HG03159 (cell line): ENCODE measurements around the gene KCNH1.

Source experiments
- ATAC-seq: cut with Tn5 transposase; IDR thresholded peaks from one replicate; pipeline ENCODE4 v1.9.1; 2021; ENCODE audit warnings: mild to moderate bottlenecking, moderate library complexity; ENCODE audit not compliant: unreplicated experiment

The KCNH1 gene

DNA sequence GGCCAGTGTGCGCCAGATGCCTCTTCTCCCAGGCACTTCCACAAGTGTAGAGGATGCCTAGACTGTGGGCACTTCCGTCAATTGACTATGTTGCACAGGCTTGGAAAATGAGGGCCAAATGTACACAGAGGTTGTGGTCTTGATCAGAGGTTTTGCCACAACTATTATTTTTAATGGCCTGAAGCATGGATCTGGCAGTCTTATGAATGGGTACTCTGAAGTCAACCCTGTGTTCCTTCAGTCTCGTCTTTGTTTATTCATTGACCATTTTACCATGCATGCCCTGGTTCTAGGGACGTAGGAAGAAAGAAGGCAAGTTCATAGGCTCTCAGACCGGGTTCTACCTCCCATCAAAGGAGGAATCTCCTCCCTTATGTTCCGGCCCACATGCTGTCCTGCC lies 476.1 kb downstream of the KCNH1 start:
- no peak for ATAC-seq

DNA sequence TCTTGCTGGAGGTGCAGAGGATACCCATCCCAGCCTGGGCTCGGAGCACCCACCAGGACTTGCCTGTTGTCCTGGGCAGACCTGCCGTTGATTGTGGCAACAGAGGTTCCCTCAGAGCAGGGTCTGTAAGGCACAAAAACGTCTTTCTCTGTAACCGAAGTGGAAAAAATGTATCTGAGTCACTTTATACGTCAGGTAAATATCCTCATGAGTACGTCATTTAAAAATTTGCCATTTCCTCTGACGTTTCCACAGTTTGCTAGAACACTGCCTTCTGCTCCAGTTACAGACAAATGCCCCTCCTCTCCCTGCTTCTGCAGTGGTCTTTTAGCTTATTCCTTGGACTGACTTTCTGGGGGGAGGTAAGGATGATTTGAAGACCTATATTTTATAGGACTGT lies 478.4 kb downstream of the KCNH1 start:
- no peak for ATAC-seq

DNA sequence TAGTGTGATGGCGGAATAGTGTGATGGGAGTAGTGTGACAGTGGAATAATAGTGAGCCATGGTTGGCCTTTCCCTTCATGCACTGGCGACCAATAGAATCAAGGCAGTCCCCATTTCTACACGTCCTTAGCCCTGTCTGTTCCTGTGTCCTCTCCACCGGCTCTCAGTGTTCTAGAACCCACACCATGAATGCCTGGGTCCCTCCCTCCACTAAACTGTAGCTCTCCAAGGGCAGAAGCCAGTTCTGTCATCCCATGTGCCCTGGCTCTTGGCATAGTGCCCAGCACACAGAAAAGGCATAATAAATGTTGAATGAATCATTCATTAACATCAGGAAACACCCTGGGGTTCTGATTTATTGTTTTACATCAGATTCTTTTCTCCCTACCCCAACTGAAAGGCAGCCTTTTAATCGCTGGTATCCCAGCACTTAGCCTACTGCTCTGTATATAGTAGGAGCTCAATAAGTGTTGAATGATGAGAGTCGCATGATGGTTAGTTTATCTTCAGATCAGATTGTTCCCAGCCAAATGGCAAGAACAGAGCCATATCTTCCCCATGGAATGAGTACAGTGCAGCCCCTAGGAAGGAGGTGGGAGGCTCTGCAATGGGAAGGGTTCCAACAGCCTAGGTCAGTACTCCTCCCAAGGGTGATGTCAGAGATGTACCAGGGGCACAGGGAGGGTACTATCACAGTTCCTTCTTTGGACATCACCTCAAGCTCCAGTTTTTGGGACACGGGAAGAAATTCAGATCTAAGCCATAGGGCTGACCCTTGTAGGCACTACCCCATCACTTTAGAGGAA lies 479.6 kb downstream of the KCNH1 start:
- ATAC-seq = no peak

DNA sequence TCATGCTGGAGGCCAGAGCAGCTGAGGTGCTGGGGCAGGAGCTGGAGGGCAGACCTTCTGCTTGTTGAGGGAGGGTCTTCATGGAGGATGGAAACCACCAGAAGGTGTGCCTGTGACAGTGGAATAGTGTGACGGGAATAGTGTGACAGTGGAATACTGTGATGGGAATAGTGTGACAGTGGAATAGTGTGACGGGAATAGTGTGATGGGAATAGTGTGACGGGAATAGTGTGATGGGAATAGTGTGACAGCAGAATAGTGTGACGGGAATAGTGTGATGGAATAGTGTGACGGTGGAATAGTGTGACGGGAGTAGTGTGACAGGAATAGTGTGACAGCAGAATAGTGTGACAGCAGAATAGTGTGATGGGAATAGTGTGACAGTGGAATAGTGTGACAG lies 480.2 kb downstream of the KCNH1 start:
- no peak for ATAC-seq

DNA sequence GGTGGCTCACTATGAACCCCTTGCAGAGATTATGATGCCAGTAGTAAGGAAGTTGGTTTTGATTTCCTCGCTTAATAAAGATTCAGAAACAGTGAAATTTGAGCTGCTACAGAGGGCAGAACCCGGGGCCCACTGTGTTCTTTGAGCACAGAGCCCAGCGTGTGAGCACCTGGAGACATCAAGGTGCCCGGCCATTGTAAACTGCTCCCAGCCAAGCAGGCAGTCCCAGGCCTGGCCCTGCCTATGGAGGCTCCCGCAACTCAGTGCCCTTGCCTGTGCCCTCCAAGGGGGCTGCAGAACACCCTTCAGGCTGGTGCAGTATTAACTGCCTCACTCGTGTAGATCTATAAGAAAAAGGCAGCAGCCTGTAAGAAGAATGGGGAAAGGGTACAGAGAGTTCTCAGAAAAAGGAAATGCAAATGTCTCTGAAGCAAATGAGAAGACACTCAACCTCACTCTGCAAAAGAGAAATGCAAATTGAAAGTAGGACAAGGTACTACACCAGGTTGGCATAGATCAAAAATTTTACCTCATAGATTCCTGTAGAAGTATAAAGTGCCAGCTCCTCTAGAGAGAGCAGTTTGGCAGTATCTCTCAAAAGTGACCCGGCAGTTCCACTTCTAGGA lies 481.5 kb downstream of the KCNH1 start:
- no peak for ATAC-seq

DNA sequence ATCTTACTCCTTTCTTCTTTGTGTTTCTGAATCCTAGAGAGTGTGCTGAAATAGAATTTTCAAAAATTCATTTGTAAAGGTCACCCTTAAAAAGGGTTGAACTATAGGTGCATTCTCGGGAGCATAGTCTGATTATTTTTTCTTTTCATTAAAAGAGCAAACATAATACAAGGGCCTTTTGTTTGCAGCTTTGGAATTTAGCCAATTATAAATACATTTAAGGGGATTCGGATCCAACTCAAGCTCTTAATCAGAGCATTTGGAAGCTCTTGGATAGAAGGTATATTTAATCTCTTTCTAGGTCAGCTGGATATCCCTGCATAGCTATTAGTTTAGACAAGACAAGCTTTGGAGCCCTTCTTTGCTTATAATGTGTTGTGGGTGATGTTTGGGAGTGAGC lies 483.5 kb downstream of the KCNH1 start:
- ATAC-seq = no peak

DNA sequence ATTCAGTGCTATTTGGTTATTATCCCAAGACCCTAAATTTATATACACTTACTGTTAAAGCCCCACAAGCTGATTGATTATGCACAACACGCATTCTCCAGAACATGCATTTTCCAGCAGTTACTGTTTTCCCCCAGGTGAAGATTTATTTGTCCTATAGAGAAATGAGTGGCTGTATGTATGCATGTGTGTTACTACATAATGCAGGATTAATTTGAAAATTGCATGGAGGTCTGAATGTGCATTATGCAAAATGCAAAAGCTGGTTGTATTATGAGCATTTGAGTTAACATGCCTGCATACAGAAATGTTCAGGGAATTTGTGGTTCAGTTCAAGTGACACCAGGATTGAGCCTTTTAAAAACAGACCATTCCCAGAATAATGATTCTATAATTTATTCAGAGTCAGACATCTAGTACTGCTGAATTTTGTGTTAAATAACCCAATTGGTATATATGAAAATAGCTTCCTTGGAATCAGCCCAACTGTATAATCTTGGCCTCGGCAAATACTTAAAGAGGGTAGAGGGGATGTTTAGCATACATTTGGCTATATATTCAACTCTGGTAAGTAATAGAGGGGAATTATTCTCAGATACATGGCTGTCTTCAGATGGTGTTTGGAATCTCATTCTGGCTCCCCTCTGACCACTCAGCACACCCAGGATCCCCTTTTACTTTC lies 485.2 kb downstream of the KCNH1 start:
- ATAC-seq = no peak

DNA sequence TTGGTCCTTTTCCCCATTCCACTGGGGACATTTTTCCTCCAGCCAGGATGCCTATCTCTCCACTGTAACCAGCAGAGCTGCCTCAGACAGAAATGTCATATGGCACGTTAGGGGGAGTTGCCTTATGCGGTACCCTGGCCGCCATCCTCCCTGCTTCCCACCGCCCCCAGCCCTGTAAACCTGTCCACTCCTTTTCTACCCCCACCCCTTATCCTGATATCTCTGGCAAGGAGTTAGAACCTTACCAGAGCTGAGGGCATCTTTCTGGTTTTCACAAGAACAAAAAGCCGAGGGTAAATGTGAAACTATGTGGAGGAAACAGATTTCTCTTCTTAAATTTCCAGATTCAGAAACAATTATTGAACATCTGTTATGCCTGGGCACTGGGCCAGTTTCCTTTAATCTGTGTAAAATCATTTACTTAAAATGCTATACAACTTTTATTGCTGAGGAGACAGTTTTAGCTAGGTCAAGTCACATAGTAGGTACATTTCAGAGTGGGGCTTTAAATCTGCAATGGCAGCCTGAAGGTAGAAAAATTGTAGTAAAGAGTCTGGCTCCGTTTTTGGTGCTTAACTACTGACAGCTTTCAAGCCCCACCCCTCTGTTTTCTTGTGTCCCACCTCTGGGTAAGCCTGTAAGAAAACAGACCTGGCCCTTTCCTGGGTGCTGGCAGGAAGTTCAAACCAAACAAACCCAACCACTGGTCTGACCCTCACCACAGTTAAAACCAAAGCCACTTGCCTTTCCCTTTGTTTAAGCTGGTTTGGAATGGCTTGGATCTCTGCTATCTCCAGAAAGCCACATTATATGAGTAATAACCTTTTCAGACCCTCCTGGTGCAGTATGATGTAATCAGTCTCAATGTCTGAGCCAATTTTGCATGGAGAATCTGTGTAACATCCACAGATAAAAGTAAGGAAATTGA lies 486.3 kb downstream of the KCNH1 start:
- ATAC-seq = no peak

DNA sequence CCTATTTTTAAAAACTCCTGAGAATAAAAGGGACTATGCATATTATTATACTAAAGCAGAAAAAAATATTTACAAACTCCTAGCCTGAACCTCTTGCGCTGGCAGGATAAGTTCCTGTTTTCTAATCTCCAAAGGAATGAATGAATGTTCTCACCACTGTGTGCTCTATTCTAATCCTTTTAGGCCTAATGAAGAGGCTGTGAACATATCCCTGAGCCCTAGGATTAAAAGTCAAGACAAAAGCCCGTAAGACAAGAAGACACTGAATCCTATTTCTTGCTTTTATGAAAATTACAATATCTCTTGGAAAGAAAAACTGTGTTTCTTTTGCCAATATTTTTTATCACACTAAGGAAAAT lies 487.7 kb downstream of the KCNH1 start:
- ATAC-seq = no peak

DNA sequence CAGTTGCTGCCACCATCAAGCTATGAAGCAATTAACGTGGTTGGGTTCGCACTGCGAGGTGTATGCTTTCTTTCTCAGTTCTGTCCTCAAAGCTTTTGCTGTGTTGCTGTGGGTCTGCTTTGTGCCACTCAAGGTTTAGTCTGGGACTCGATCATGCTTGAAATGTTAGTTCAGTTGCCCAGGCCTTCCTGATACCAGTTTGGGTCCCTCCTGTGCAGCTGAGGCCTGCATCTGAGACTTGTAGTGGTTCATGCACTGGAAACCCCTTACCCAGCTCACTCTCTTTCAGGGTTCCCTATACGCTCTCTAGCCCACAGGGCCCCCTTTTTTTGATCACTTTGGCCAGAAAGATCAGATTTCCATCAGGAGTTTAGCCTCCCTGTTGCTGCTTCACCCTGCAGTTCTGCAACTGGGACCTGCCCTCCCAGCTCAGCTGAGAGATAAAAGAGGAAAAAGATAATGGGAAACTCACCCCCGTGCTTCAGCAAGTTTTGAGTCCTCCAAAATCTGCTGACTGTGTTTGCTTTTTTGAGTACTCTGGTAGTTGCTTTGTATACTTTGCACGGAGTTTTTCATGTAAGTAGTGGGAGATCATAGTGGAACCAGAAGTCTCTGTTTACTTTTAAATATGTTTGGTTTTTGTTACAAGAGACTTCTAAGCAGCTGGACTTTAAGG lies 488.2 kb downstream of the KCNH1 start:
- ATAC-seq = no peak

DNA sequence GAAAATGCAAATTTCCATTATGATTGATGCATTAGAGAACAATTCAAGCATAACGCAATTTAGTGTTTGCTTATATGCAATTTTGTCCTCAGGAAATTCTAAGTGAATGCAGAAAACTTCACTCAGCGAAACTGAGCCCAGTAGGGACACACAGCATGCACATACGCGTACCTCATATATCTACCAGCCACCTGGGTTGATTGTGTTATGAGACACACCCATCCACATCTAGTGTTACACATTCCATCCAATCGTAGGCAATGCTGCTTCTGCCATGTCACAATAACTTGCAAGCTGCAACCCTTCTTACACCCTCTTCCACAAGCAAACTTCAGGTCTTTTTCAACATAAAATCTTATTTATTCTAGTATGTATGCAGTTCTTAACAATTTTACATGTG lies 492.4 kb downstream of the KCNH1 start:
- ATAC-seq = no peak

DNA sequence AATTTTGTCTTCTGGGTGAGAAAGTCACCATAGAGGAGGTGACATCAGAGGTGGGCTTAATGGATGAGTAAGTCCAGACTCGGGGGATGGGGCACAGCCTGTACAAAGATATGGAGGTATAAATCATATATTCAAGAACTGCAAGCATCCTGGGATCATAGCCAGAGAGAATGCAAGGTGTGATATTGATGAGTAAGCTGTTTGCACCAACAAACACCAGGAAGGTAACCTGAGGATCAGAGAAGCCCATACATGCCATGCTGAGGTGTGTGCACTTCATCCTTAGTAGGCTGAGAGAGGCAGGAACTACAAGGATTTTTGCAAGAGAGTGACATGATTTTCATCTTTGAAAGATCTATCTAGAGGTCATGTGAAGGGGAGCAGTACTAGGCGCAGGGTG lies 498.8 kb downstream of the KCNH1 start:
- ATAC-seq = no peak

DNA sequence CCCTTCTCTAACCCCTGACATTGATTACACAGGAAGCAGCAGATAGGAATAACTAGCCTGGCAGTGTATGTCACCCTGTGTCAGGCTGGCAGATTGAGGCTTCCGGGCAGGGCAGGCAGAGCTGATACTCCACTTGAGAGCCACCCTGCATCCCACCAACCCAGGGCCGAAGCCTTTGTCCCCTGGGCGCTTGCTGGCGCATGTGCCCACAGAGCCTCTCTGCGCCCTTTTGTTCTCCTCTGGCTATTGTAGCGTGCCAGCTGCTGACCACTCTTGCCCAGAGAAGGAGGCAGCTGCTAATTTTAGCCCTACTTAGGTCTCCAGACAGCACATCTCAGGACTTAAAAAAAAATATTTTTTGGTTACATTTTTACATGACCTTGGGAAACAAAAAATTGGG lies 500.3 kb downstream of the KCNH1 start:
- ATAC-seq = no peak

DNA sequence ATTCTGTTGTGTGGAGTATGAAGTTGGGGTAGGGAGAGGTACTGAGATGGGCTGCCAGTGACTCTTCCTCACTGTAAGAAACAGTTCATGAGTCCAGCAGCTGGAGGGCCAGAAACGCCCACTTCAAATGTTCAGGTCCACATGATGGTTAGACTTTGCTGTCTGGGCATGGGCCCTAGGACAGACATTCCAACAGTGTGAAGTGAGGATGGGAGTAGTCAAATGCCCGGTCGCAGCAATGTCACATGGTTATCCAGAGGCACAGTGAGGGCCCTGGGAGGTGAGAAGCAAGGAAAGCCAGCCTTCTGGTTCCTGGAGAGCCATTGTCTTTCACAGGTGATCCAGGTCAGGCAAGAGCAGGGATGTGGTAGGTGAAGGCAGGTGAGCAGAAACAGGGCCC lies 500.8 kb downstream of the KCNH1 start:
- ATAC-seq = no peak

DNA sequence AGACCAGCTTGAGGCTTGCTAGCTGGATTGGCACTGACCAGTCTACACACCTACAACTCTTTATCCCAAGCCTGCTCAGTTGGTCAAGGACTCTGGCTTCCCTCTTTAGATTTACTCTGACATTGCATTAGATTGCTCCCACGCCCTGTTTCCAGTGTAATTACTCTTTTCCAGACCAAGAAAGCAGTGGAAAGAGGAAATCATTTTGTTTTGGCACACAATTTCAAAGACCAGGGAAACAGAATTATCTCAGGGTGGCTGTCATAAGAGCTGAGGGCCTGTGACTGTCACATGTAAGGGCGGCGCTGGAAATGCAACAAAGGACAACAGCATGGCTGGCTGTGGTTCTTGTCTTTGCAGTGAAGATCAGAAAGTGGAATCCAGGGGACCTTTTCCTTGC lies 502.5 kb downstream of the KCNH1 start:
- no peak for ATAC-seq

DNA sequence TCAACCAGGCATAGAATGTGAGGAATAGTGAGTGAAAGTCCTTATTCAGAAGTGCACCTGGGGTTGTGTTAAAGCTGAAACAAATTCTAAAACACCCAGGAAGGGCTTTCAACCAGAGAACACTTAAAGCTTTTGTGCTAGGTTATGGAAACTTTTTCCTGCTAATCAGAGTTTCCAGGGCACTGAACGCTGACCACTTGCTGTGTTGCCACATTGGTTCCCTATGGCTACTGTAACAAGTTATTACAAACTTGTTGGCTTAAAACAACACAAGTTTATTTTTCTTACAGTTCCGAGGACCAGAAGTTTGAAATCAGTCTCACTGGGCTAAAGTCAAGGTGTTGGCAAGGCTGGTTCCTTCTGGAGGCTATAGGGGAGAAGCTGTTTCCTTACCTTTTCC lies 504.7 kb downstream of the KCNH1 start:
- ATAC-seq = no peak

DNA sequence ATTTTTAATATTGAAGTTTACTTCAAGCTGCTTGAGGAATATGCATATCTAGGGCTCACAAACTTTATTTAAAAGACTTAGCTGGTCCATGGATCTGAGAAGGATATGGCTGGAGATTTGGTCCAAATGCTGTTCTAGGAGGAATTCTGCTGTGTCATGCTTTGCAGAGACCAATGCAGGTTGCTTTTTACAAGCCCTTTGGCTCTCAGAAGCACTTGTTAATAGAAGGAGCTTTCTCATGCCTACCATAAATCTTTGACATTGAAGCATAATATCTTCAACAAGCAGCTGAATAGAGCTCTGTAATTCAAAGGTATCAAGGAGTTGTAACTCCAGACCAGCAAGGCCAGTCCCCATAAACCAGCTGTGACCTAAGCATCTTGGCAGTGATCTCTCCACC lies 506.2 kb downstream of the KCNH1 start:
- no peak for ATAC-seq
